ENCODE results near the gene SLC46A3.

DNA sequence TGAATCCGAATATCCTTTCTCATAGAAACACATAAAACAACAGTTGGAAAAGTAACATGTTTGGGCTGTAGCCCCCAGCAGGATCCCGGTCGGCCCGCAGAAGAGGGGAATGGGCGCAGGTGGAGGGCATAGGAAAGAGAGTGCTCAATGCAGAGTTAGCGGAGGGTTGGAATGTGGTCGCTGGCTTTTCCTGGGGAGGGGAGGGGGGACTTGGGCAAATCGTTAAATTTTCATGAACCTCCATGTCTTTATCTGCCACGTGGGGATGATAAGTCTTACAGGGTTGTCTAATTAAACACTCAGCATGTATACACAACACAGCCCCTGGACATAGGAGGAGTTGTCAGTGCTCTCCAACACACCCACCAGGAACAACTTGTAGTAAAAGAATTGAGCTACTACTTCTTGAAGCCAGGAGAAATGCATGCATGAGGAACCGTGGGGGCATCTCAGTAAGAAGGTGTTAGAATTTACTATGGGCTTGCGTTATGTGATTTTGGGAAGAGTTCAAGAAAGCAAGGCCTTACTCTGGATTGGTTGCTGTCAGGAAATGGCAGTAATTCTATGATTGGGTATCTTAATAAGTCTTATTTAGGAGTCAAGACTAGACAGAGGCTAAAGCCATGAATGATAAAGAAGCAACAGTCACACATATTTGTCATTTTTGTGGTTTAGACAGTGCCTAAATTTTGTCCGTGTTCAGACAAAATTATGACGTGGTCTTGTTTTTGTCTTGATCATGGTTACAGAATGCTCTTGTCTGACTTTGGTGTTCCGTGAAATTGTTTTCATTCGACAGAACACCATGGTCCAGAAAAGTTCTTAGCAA, 671 bp upstream of the SLC46A3 start:
- no peak for TF ChIP-seq POLR2AphosphoS5 (IDR thresholded peaks at IDR 0.05; ENCODE audit: borderline replicate concordance, low read depth, low read length)
- no peak for TF ChIP-seq EZH2 (IDR thresholded peaks at IDR 0.05)
- TF ChIP-seq FOXP2 (optimal IDR thresholded peaks at IDR 0.05; ENCODE audit: control extremely low read depth, extremely low read length, insufficient read depth): no peak
